K562 (cell line): ENCODE measurements around the gene NPAS2. TPM values are rescaled to one million over a fixed set of nuclear protein-coding genes. Genes with fewer than 3 reads are reported as not detected.

Experiments used
- ATAC-seq: fragments of 200-7000 bp; cut with Tn5 transposase; 3 replicates; pipeline ENCODE4 v1.9.1; 2020; ENCODE audit warnings: moderate library complexity
- BruUV-seq: library from RNA; stranded (reverse); fragments of 400-500 nt; replicated peaks from 2 replicates; lab custom pipeline; 2021; lab: Mats Ljungman, UMichigan
- CTCF ChIA-PET: fragments of 300-600 bp; formaldehyde crosslinking; extraction: SDS; loops from one replicate; lab custom pipeline; 2021; ENCODE audit warnings: low intra/inter-chr PET ratio; lab: Yijun Ruan, JAX
- POLR2A ChIA-PET: fragments of 300-600, 350-650 bp; sonication (Branson Sonifier 250); formaldehyde crosslinking; extraction: SDS; loops from one replicate; lab custom pipeline; 2021; ENCODE audit warnings: antibody characterized with exemption, inconsistent platforms; lab: Yijun Ruan, JAX
- DNase-seq, 4 experiments: peaks; one replicate each; pipeline versions ENCODE4 v3.0.0 to v3.0.0-alpha.2; 2011 to 2018; ENCODE audit warnings: low spot score in 3 of 4, mixed read lengths in 3 of 4; ENCODE audit errors: extremely low read depth in 1 of 4
- FAIRE-seq: peaks from 2 replicates; lab custom pipeline; 2011; peaks lifted over from hg19 to GRCh38; lab: Jason Lieb, UNC
- H2AFZ ChIP-seq: 2 replicates; pipeline ENCODE4 v1.6.0; 2011; ENCODE audit warnings: low read depth, low read length, control low read depth, inconsistent platforms
- H3K27ac ChIP-seq: fragments of 200-600 bp; 3 replicates; pipeline ENCODE4 v1.8.0; 2011; ENCODE audit warnings: low read depth, mild to moderate bottlenecking, control low read depth, inconsistent platforms, low read length, moderate library complexity, mixed read lengths; ENCODE audit errors: extremely low read depth
- H3K27me3 ChIP-seq, 2 experiments: fragments of 300-600 bp in 1 of 2; 2 replicates in 1 of 2; 3 replicates in 1 of 2; pipeline versions ENCODE4 v1.6.0 to v1.8.0; 2011; ENCODE audit warnings: inconsistent platforms in 2 of 2, low read length in 2 of 2, mild to moderate bottlenecking in 1 of 2, mixed read lengths in 1 of 2, moderate library complexity in 1 of 2; ENCODE audit not compliant: control insufficient read depth in 2 of 2, insufficient read depth in 2 of 2
- H3K36me3 ChIP-seq: fragments of 300-600 bp; 3 replicates; pipeline ENCODE4 v1.8.0; 2011; ENCODE audit warnings: mild to moderate bottlenecking, low read length, inconsistent platforms; ENCODE audit not compliant: control insufficient read depth, insufficient read depth
- H3K4me1 ChIP-seq, 2 experiments: fragments of 200-600 bp in 1 of 2; replicated peaks in 1 of 2; 2 replicates in 1 of 2; 3 replicates in 1 of 2; pipeline versions ENCODE4 v1.5.1 to v1.8.0; 2011; ENCODE audit warnings: inconsistent platforms in 2 of 2, low read length in 2 of 2, mild to moderate bottlenecking in 1 of 2, mixed read lengths in 1 of 2, moderate library complexity in 1 of 2; ENCODE audit not compliant: control insufficient read depth in 2 of 2, insufficient read depth in 2 of 2
- H3K4me2 ChIP-seq: 2 replicates; pipeline ENCODE4 v1.6.1; 2011; ENCODE audit warnings: low read length, control low read depth, inconsistent platforms, mixed read lengths; ENCODE audit not compliant: insufficient read depth
- H3K4me3 ChIP-seq: fragments of 200-600 bp; sonication (generic), shearing (Covaris generic); 2 replicates; pipeline ENCODE4 v1.5.1; 2016; ENCODE audit warnings: control low read depth, inconsistent platforms
- H3K79me2 ChIP-seq: fragments of 200-600 bp; 3 replicates; pipeline ENCODE4 v1.8.0; 2011; ENCODE audit warnings: low read length, inconsistent platforms; ENCODE audit not compliant: control insufficient read depth, insufficient read depth
- H3K9ac ChIP-seq, 2 experiments: 2 replicates each; pipeline versions ENCODE4 v1.6.0 to v1.6.1; 2011; ENCODE audit warnings: low read depth in 2 of 2, low read length in 2 of 2, control low read depth in 1 of 2, inconsistent platforms in 1 of 2, mild to moderate bottlenecking in 1 of 2, mixed read lengths in 1 of 2; ENCODE audit not compliant: insufficient read depth in 1 of 2
- H3K9me1 ChIP-seq: one replicate; pipeline ENCODE4 v1.6.0; 2011; ENCODE audit warnings: inconsistent platforms, mild to moderate bottlenecking, low read length, moderate library complexity; ENCODE audit not compliant: control insufficient read depth, insufficient read depth
- H3K9me3 ChIP-seq: replicated peaks from 2 replicates; pipeline ENCODE4 v1.5.1; 2011; ENCODE audit warnings: low read depth, low read length, inconsistent platforms; ENCODE audit not compliant: control insufficient read depth, insufficient read depth
- H4K20me1 ChIP-seq: replicated peaks from 2 replicates; pipeline ENCODE4 v1.6.1; 2011; ENCODE audit warnings: low read length, inconsistent platforms, mixed read lengths; ENCODE audit not compliant: control insufficient read depth, insufficient read depth
- C11orf30 ChIP-seq: fragments of 450-650 bp; IDR thresholded peaks from 2 replicates; pipeline ENCODE4 v1.6.1; 2016; ENCODE audit warnings: low read depth, mild to moderate bottlenecking
- ESRRB ChIP-seq: fragments of 250-450 bp; sonication (Bioruptor Pico); IDR thresholded peaks from 2 replicates; pipeline ENCODE4 v1.5.0; 2020; ENCODE audit warnings: mild to moderate bottlenecking, moderate library complexity, borderline replicate concordance
- FOXA1 ChIP-seq: fragments of 450-650 bp; IDR thresholded peaks from 2 replicates; pipeline ENCODE4 v1.6.1; 2016; ENCODE audit warnings: mild to moderate bottlenecking, borderline replicate concordance
- MAFF ChIP-seq: IDR thresholded peaks from 2 replicates; pipeline ENCODE4 v1.6.1; 2012; ENCODE audit warnings: low read length, improper control_type of control experiment
- MAFG ChIP-seq: fragments of 450-650 bp; conservative IDR thresholded peaks from 2 replicates; pipeline ENCODE4 v1.6.1; 2016; ENCODE audit warnings: missing genetic modification characterization, missing compliant biosample characterization
- TAF9B ChIP-seq: fragments of 450-650 bp; IDR thresholded peaks from 2 replicates; pipeline ENCODE4 v1.6.1; 2018; ENCODE audit warnings: mild to moderate bottlenecking; ENCODE audit not compliant: partially characterized antibody
- ZNF3 ChIP-seq: fragments of 250-450 bp; sonication (Bioruptor Pico); IDR thresholded peaks from 2 replicates; pipeline ENCODE4 v1.5.0; 2021; ENCODE audit warnings: mild to moderate bottlenecking, moderate library complexity
- ZNF316 ChIP-seq: fragments of 450-650 bp; IDR thresholded peaks from 2 replicates; pipeline ENCODE4 v1.6.1; 2016
- WGBS: fragments of 100-300 bp; shearing (Covaris generic); methylation state at CpG from one replicate; pipeline ENCODE4 v1.1.6; 2016; ENCODE audit warnings: low coverage, mixed read lengths; ENCODE audit not compliant: insufficient coverage; ENCODE audit errors: missing lambda C conversion rate; 5-methylcytosine and 5-hydroxymethylcytosine counted together
- in situ Hi-C: fragments of 300-500 bp; cut with MboI; formaldehyde crosslinking; loops from 4 replicates; pipeline ENCODE4 v1.15.0; 2018; ENCODE audit warnings: inconsistent platforms, mixed read lengths
- intact Hi-C: fragments of 100-400 bp; cut with micrococcal nuclease; formaldehyde crosslinking; loops from 2 replicates; pipeline ENCODE4 v1.14.2; 2022
- polyA plus RNA-seq, 8 experiments: library from polyadenylated mRNA; depleted of rRNA in 4 of 8; stranded (reverse) in 5 of 8; unstranded in 3 of 8; fragments of >200 nt; fragmentation: Nextera tagmentation in 2 of 8; fragmentation: Illumina TruSeq in 1 of 8; extraction: Ambion mirVana in 2 of 8; extraction: Trizol in 1 of 8; gene quantifications; 2 replicates each; pipeline versions ENCODE4 v1.2.1 to v1.2.3, GENCODE V29; 2011 to 2014; ENCODE audit warnings: inconsistent platforms in 1 of 8, missing spikeins in 1 of 8
- total RNA-seq, 7 experiments: library from RNA; depleted of rRNA in 6 of 7; stranded (reverse); fragments of >200 nt in 6 of 7; fragmentation: Illumina TruSeq in 2 of 7; extraction: Trizol in 2 of 7; gene quantifications; 2 replicates each; pipeline versions ENCODE4 v1.2.1 to v1.2.3, GENCODE V29; 2011 to 2021; ENCODE audit warnings: low replicate concordance in 1 of 7
- TF ChIP-seq, protein P1 (sequence below): sonication (generic); formaldehyde crosslinking; IDR thresholded peaks from 2 replicates; pipeline ENCODE4 v1.8.0; 2022; ENCODE audit warnings: mild to moderate bottlenecking, low read depth, missing genetic modification reagents

NPAS2 gene
- total and polyA plus RNA-seq, 9 of the 15 experiments (the other 6 are each of a cell fraction or from before 2014, with no cell fraction given), result 0.06 to 0.29 (median 0.07) TPM; not detected in 5

DNA sequence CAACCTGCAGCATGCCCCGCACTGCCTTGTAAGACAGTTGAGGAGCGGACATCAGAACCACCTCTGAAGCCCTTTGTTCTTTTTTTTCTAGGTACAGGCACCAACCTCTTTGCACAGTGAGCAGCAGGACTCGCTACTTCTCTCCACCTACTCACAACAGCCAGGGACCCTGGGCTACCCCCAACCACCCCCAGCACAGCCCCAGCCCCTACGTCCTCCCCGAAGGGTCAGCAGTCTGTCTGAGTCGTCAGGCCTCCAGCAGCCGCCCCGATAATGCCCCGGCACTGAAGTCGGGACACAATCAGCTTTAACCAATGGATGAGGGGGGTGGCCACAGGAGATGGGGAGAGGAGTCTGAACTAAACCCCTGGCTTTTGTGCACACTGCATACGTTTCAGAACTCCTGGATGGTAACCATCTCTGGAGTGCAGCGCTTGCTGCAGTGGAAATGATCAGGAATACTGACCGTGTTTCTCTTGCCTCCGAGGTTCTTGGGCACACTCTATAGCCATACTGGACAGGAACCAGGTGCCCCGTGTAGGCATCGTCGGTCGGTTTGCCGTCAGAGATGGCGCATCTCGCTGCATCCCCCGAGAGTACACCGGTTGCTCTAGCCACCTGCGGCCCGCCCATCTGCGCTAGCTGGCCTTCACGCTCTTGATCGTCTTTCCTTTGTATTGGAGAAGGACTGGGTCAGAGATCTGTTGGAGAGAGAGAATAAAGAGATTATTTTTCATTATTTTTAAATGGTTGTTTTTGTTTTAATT lies 175.6 kb downstream of the NPAS2 start (continued):
- TF ChIP-seq, protein P1, sequence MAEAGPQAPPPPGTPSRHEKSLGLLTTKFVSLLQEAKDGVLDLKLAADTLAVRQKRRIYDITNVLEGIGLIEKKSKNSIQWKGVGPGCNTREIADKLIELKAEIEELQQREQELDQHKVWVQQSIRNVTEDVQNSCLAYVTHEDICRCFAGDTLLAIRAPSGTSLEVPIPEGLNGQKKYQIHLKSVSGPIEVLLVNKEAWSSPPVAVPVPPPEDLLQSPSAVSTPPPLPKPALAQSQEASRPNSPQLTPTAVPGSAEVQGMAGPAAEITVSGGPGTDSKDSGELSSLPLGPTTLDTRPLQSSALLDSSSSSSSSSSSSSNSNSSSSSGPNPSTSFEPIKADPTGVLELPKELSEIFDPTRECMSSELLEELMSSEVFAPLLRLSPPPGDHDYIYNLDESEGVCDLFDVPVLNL (CRISPR knock-in tag), result no peak
- TF ChIP-seq ZNF3 (CRISPR knock-in tag) (no peak), FOXA1 (no peak), TAF9B (no peak)
- TF ChIP-seq, all 486 proteins: peak for 0

DNA sequence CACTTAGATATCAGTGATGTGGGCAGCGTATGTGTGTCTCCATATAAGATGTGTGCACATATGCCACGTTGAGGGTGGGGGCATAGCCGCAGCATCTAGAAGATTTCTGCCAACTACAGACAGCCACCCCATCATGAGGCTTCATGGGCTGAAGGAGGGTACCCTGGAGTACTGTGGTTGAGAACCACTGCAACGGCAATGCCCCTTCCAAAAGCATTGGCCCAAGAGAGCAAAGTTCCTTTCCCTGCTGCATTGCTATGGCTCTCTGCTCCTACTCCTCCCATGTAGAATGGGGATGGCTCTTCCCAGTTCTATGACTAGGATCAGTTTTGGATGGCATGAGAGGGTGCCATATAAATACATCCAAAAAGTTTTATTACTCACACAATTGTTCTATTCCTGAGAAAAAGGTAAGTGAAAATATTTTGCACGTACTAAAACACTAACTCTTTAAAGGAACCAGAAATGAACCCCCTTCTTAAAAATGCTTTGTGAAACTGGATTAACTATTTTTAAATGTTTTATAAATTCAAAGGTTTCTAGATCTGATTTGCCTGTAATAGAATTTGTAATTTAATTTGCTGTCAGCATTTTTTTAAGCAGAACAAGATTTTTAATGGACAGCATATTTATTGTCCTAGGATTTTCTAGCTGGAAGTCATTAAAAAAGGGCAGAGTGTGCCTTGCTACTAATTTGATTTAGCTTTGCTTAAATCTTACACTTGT lies 177.7 kb downstream of the NPAS2 start:
- no peaks in the 10 kb centered on the region for H3K9me3 ChIP-seq
- in situ Hi-C loops, result loop anchor here (10.0 kb wide), 1 partner anchor 383 kb away; no protein-coding TSS in a partner anchor
- 23% methylated on average over 5 of the region's 5 CpGs for WGBS
- no peak overlapping the region for H3K27ac ChIP-seq
- H2AFZ ChIP-seq, result no peak overlapping the region
- H3K4me2 ChIP-seq, result no peak overlapping the region
- peaks cover 6 to 9% of the 10 kb centered on the region in 2 experiments; a peak in 4 of 5 replicates for H3K4me1 ChIP-seq
- peaks cover 10 to 30% of the 10 kb centered on the region in 2 experiments; a peak in 4 of 5 replicates for H3K27me3 ChIP-seq
- intact Hi-C loops, result no loop called here
- no peaks in the 10 kb centered on the region for H4K20me1 ChIP-seq
- no peak overlapping the region for H3K9ac ChIP-seq
- CTCF ChIA-PET, result no interaction called here
- peaks cover 3% of the 10 kb centered on the region; the same call in 2 of the 3 replicates for H3K36me3 ChIP-seq
- no TSS peak for BruUV-seq
- 0 out of 2 replicates have a peak, but pooled peaks have one; percentile 13 for TF ChIP-seq MAFG
- peak; percentile 39; the same call in 1 of the 2 replicates for TF ChIP-seq C11orf30
- peak; percentile 45; the same call in 1 of the 2 replicates for TF ChIP-seq MAFF
- TF ChIP-seq ZNF316, result peak; percentile 78
- no peak for TF ChIP-seq ESRRB (CRISPR knock-in tag)
- H3K79me2 ChIP-seq, result peaks cover 7% of the 10 kb centered on the region
- ATAC-seq, result no peak
- POLR2A ChIA-PET, result no interaction called here
- no peak for DNase-seq
- no peaks in the 10 kb centered on the region for H3K9me1 ChIP-seq
- no peak for FAIRE-seq
- no peak overlapping the region for H3K4me3 ChIP-seq
